GM12878 (cell line): ENCODE data around the gene HSBP1L1. TPM values are rescaled to one million over a fixed set of nuclear protein-coding genes. Genes with fewer than 3 reads are reported as not detected.

Experiments
- ATAC-seq: fragments of 200-7000 bp; cut with Tn5 transposase; 3 replicates; pipeline ENCODE4 v1.9.1; 2020; ENCODE audit warnings: mild to moderate bottlenecking, moderate library complexity
- BruUV-seq: library from RNA; stranded (reverse); fragments of 400-500 nt; replicated peaks from 2 replicates; lab custom pipeline; 2021; lab: Mats Ljungman, UMichigan
- CTCF ChIA-PET: fragments of 300-600 bp; sonication (Branson Sonifier 250); formaldehyde crosslinking; extraction: SDS; loops from one replicate; lab custom pipeline; 2021; ENCODE audit warnings: inconsistent platforms; lab: Yijun Ruan, JAX
- POLR2A ChIA-PET: fragments of 350-600 bp; formaldehyde crosslinking; extraction: SDS; loops from one replicate; lab custom pipeline; 2021; ENCODE audit warnings: inconsistent platforms; lab: Charles Lee
- RAD21 ChIA-PET: fragments of 300-600 bp; sonication (Branson Sonifier 250); formaldehyde crosslinking; loops from one replicate; lab custom pipeline; 2023; ENCODE audit warnings: antibody characterized with exemption; ENCODE audit not compliant: unreplicated experiment; lab: Charles Lee
- SMC1A ChIA-PET: fragments of 300-600 bp; sonication (Branson Sonifier 250); formaldehyde crosslinking; loops from one replicate; lab custom pipeline; 2023; ENCODE audit not compliant: unreplicated experiment, uncharacterized antibody; lab: Charles Lee
- DNase-seq: peaks from one replicate; pipeline ENCODE4 v3.0.0-alpha.2; 2011; ENCODE audit warnings: low read depth, low spot score
- FAIRE-seq: peaks from 3 replicates; lab custom pipeline; 2011; peaks lifted over from hg19 to GRCh38; lab: Jason Lieb, UNC
- H2AFZ ChIP-seq: 2 replicates; pipeline ENCODE4 v1.6.0; 2011; ENCODE audit warnings: low read depth, low read length, control low read depth; ENCODE audit not compliant: control insufficient read depth
- H3K27ac ChIP-seq: 2 replicates; pipeline ENCODE4 v1.5.1; 2011; ENCODE audit warnings: control low read depth; ENCODE audit not compliant: control insufficient read depth, insufficient read depth
- H3K27me3 ChIP-seq, 2 experiments: replicated peaks in 1 of 2; 2 replicates each; pipeline versions ENCODE4 v1.6.0 to v1.6.1; 2011; ENCODE audit warnings: low read length in 1 of 2; ENCODE audit not compliant: control insufficient read depth in 2 of 2, insufficient read depth in 2 of 2
- H3K36me3 ChIP-seq, 2 experiments: 2 replicates each; pipeline ENCODE4 v1.5.1; 2011; ENCODE audit warnings: low read length in 1 of 2; ENCODE audit not compliant: control insufficient read depth in 2 of 2, insufficient read depth in 2 of 2
- H3K4me1 ChIP-seq: 2 replicates; pipeline ENCODE4 v1.6.1; 2011; ENCODE audit warnings: mild to moderate bottlenecking, low read length, moderate library complexity, mixed read lengths; ENCODE audit not compliant: control insufficient read depth, insufficient read depth
- H3K4me2 ChIP-seq: 2 replicates; pipeline ENCODE4 v1.6.0; 2011; ENCODE audit warnings: control low read depth; ENCODE audit not compliant: control insufficient read depth, insufficient read depth
- H3K4me3 ChIP-seq: fragments of 200-600 bp; sonication (generic); 2 replicates; pipeline ENCODE4 v1.5.1; 2016
- H3K79me2 ChIP-seq: 2 replicates; pipeline ENCODE4 v1.6.0; 2011; ENCODE audit warnings: low read length; ENCODE audit not compliant: control insufficient read depth, insufficient read depth
- H3K9ac ChIP-seq: 2 replicates; pipeline ENCODE4 v1.8.0; 2011; ENCODE audit warnings: low read length, control low read depth, mixed read lengths; ENCODE audit not compliant: control insufficient read depth, insufficient read depth
- H3K9me3 ChIP-seq: replicated peaks from 3 replicates; pipeline ENCODE4 v1.5.1; 2011; ENCODE audit warnings: mild to moderate bottlenecking, low read length; ENCODE audit not compliant: control insufficient read depth, insufficient read depth
- H4K20me1 ChIP-seq: 2 replicates; pipeline ENCODE4 v1.6.0; 2011; ENCODE audit not compliant: control insufficient read depth, insufficient read depth
- FOS ChIP-seq: IDR thresholded peaks from 3 replicates; pipeline ENCODE4 v1.6.1; 2011; ENCODE audit warnings: borderline replicate concordance; ENCODE audit not compliant: insufficient read length; ENCODE audit errors: extremely low read depth
- ZBTB33 ChIP-seq: fragments of 450-650 bp; IDR thresholded peaks from 2 replicates; pipeline ENCODE4 v1.6.1; 2017; ENCODE audit warnings: mild to moderate bottlenecking
- ZNF592 ChIP-seq: fragments of 450-650 bp; IDR thresholded peaks from 2 replicates; pipeline ENCODE4 v1.6.1; 2017; ENCODE audit warnings: mild to moderate bottlenecking, moderate library complexity
- WGBS: methylation state at CpG from one replicate; pipeline ENCODE4 v1.1.6; 2016; ENCODE audit warnings: low lambda C conversion rate; ENCODE audit not compliant: insufficient replicate concordance, insufficient coverage; ENCODE audit errors: missing lambda C conversion rate; 5-methylcytosine and 5-hydroxymethylcytosine counted together
- in situ Hi-C: fragments of 300-500 bp; cut with MboI; formaldehyde crosslinking; loops from 9 replicates; pipeline ENCODE4 v1.14.3; 2018; ENCODE audit warnings: mixed read lengths
- intact Hi-C: fragments of 100-400 bp; cut with micrococcal nuclease; formaldehyde crosslinking; loops from one replicate; pipeline ENCODE4 v1.14.2; 2022; ENCODE audit not compliant: unreplicated experiment
- polyA plus RNA-seq, 11 experiments: library from polyadenylated mRNA; depleted of rRNA in 4 of 11; unstranded in 6 of 11; stranded (reverse) in 5 of 11; fragments of >200 nt; fragmentation: Nextera tagmentation in 4 of 11; fragmentation: Illumina TruSeq in 1 of 11; extraction: Ambion mirVana in 4 of 11; extraction: Trizol in 1 of 11; gene quantifications; 1 replicate in 1 of 11; 2 replicates in 10 of 11; pipeline versions ENCODE4 v1.2.1 to v1.2.3, GENCODE V29; 2011 to 2016; ENCODE audit warnings: inconsistent platforms in 2 of 11, missing spikeins in 2 of 11, low read depth in 1 of 11
- total RNA-seq, 4 experiments: library from RNA; depleted of rRNA in 3 of 4; stranded (reverse); fragments of >200 nt in 3 of 4; fragmentation: Illumina TruSeq in 1 of 4; extraction: Trizol in 1 of 4; gene quantifications; 2 replicates each; pipeline versions ENCODE4 v1.2.1 to v1.2.3, GENCODE V29; 2013 to 2021

Gene HSBP1L1
- total and polyA plus RNA-seq, 10 of the 15 experiments (the other 5 are each of a cell fraction or from before 2014, with no cell fraction given), result 0.97 to 14.0 (median 6.9) TPM; not detected in 1

GRCh38 chr18:79982736-79983135 lies 18.3 kb downstream of the HSBP1L1 start:
- Histone ChIP-seq H3K79me2 (peaks cover 90% of the 10 kb centered on the region), H3K9me3 (no peaks in the 10 kb centered on the region), H2AFZ (no peak overlapping the region), H3K27ac (no peak overlapping the region), H3K4me1 (no peaks in the 10 kb centered on the region; the same call in 1 of the 2 replicates), H3K27me3 (no peaks in the 10 kb centered on the region), H4K20me1 (peaks cover 11% of the 10 kb centered on the region; the same call in 1 of the 2 replicates), H3K9ac (no peak overlapping the region), H3K4me2 (no peak overlapping the region), H3K36me3 (peaks cover 2 to 20% of the 10 kb centered on the region in 2 experiments), H3K4me3 (no peak overlapping the region)
- no TSS peak for BruUV-seq
- no peak for FAIRE-seq
- WGBS, result 89% methylated on average over 6 of the region's 6 CpGs
- in situ Hi-C loops (no loop called here), intact Hi-C loops (loop anchor here (10.0 kb wide), 1 partner anchor 188 kb away; the partner anchor contains the start of gene KCNG2)
- ATAC-seq, result peak; percentile 68
- ChIA-PET POLR2A (interaction anchor here (1.3 kb wide), 1 partner anchor 19 kb away, joined by 4 read pairs; no protein-coding TSS in a partner anchor), CTCF (interaction anchor here (0.8 to 2.4 kb wide), 6 partner anchors 14 to 51 kb away, joined by 3 to 7 read pairs (median 5); partner anchors contain the start of gene RBFA), RAD21 (no interaction called here), SMC1A (interaction anchor here (0.9 to 1.2 kb wide), 3 partner anchors 10 to 36 kb away, joined by 3 read pairs; no protein-coding TSS in a partner anchor)
- no peak for DNase-seq
- TF ChIP-seq ZNF592 (no peak), ZBTB33 (peak; percentile 98), FOS (no peak)
